B cell (primary cell): ENCODE measurements around the gene NPAS3.

Experiments
- EZH2 ChIP-seq: IDR thresholded peaks from 2 replicates; pipeline ENCODE4 v1.6.1; 2012; ENCODE audit warnings: borderline replicate concordance, low read depth, mild to moderate bottlenecking, moderate library complexity, low read length; ENCODE audit not compliant: insufficient read depth, poor library complexity, severe bottlenecking
- TF ChIP-seq, protein P1 (sequence below): fragments of 200-600 bp; IDR thresholded peaks from one replicate; pipeline ENCODE4 v1.8.0; 2022; ENCODE audit warnings: antibody characterized with exemption, mild to moderate bottlenecking

DNA sequence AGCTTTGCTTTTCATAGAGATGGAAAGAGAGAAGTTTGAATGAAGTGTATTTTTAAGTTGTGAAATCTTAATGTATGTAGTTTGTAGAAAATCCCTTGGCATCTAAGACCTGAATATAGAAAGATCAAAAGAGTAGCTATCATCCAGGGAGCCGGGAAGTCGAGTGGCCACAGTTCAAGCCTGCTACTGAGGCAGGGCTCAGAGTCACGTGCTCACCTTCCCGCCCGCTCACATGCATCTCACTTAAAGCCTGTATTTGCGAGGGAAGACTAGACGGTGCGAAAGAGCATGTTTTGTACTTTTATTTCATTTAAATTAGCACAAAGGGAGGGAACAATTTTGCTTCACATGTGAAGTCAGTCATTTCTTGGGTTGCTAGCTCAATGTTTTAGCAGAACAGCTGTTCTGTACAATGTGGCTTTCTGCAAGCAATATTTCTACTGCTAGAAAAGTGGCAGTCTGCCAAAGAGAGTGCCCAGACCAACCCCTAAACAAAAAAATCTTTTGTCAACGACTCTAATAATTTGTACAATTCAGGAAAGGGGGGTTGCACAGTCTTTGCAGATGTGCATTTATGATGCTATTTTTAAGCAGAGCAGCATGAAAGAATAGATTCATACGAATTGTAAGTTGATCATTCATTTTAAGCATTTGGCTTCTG, 290.7 kb downstream of the NPAS3 start:
- TF ChIP-seq, protein P1, sequence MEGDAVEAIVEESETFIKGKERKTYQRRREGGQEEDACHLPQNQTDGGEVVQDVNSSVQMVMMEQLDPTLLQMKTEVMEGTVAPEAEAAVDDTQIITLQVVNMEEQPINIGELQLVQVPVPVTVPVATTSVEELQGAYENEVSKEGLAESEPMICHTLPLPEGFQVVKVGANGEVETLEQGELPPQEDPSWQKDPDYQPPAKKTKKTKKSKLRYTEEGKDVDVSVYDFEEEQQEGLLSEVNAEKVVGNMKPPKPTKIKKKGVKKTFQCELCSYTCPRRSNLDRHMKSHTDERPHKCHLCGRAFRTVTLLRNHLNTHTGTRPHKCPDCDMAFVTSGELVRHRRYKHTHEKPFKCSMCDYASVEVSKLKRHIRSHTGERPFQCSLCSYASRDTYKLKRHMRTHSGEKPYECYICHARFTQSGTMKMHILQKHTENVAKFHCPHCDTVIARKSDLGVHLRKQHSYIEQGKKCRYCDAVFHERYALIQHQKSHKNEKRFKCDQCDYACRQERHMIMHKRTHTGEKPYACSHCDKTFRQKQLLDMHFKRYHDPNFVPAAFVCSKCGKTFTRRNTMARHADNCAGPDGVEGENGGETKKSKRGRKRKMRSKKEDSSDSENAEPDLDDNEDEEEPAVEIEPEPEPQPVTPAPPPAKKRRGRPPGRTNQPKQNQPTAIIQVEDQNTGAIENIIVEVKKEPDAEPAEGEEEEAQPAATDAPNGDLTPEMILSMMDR: no peak
- TF ChIP-seq EZH2: no peak
